GM23338 (cell line): ENCODE data around the gene PPFIA1. TPM values are rescaled to one million over a fixed set of nuclear protein-coding genes. Genes with fewer than 3 reads are reported as not detected.

ENCODE experiments used
- ATAC-seq: fragments of 200-7000 bp; cut with Tn5 transposase; 3 replicates; pipeline ENCODE4 v1.9.1; 2020
- DNase-seq: peaks from one replicate; pipeline ENCODE4 v3.0.0-alpha.2; 2015; ENCODE audit warnings: low spot score
- H2AFZ ChIP-seq: fragments of 200-600 bp; sonication (generic); 2 replicates; pipeline ENCODE4 v1.8.0; 2016; ENCODE audit warnings: antibody characterized with exemption, mild to moderate bottlenecking, moderate library complexity
- H3F3A ChIP-seq: fragments of 200-600 bp; sonication (generic); replicated peaks from 2 replicates; pipeline ENCODE4 v1.8.0; 2017; ENCODE audit warnings: antibody characterized with exemption, mixed run types, low read depth
- H3K27ac ChIP-seq: fragments of 200-600 bp; sonication (generic); 2 replicates; pipeline ENCODE4 v1.6.1; 2016; ENCODE audit warnings: low read depth
- H3K27me3 ChIP-seq: fragments of 200-600 bp; sonication (generic); 2 replicates; pipeline ENCODE4 v1.8.0; 2016; ENCODE audit warnings: mild to moderate bottlenecking, mixed run types, moderate library complexity; ENCODE audit not compliant: insufficient read depth
- H3K36me3 ChIP-seq: fragments of 200-600 bp; sonication (generic); 2 replicates; pipeline ENCODE4 v1.8.0; 2016; ENCODE audit warnings: mild to moderate bottlenecking; ENCODE audit not compliant: insufficient read depth
- H3K4me1 ChIP-seq: fragments of 200-600 bp; sonication (generic); 2 replicates; pipeline ENCODE4 v1.8.0; 2016; ENCODE audit warnings: mild to moderate bottlenecking, moderate library complexity; ENCODE audit not compliant: insufficient read depth
- H3K4me2 ChIP-seq: fragments of 200-600 bp; sonication (generic); 2 replicates; pipeline ENCODE4 v1.7.1; 2017; ENCODE audit warnings: mixed run types
- H3K4me3 ChIP-seq: fragments of 200-600 bp; sonication (generic); 2 replicates; pipeline ENCODE4 v1.6.1; 2016; ENCODE audit warnings: mixed run types
- H3K79me2 ChIP-seq: fragments of 200-600 bp; sonication (generic); replicated peaks from 2 replicates; pipeline ENCODE4 v1.8.0; 2017; ENCODE audit warnings: mild to moderate bottlenecking; ENCODE audit not compliant: insufficient read depth
- H3K9me2 ChIP-seq: fragments of 200-600 bp; sonication (generic); 2 replicates; pipeline ENCODE4 v1.8.0; 2017; ENCODE audit not compliant: insufficient read depth
- H4K20me1 ChIP-seq: fragments of 200-600 bp; sonication (generic); replicated peaks from 2 replicates; pipeline ENCODE4 v1.8.0; 2017; ENCODE audit warnings: mild to moderate bottlenecking; ENCODE audit not compliant: insufficient read depth
- H3K27ac Mint-ChIP-seq: 2 replicates; pipeline ENCODE4 v1.8.0; 2020; ENCODE audit warnings: inconsistent platforms, mild to moderate bottlenecking, moderate library complexity, mixed read lengths
- H3K27me3 Mint-ChIP-seq: 3 replicates; pipeline ENCODE4 v1.8.0; 2022; ENCODE audit warnings: low read depth, mild to moderate bottlenecking, moderate library complexity, mixed read lengths, inconsistent platforms; ENCODE audit not compliant: insufficient read depth, poor library complexity
- H3K36me3 Mint-ChIP-seq: 3 replicates; pipeline ENCODE4 v1.8.0; 2021; ENCODE audit warnings: low read depth, mild to moderate bottlenecking, inconsistent platforms, moderate library complexity, mixed read lengths
- H3K4me1 Mint-ChIP-seq: 3 replicates; pipeline ENCODE4 v1.8.0; 2020; ENCODE audit warnings: mild to moderate bottlenecking, inconsistent platforms, mixed read lengths
- H3K4me3 Mint-ChIP-seq: 3 replicates; pipeline ENCODE4 v1.8.0; 2021; ENCODE audit warnings: moderate library complexity, mild to moderate bottlenecking, inconsistent platforms, mixed read lengths
- H3K9me3 Mint-ChIP-seq: 3 replicates; pipeline ENCODE4 v1.8.0; 2020; ENCODE audit warnings: moderate library complexity, mild to moderate bottlenecking, inconsistent platforms, mixed read lengths
- CREB1 ChIP-seq: fragments of 250-450 bp; sonication (Bioruptor Pico); IDR thresholded peaks from 2 replicates; pipeline ENCODE4 v1.5.0; 2020; ENCODE audit warnings: low read depth, mild to moderate bottlenecking, moderate library complexity
- EZH2 ChIP-seq: fragments of 200-600 bp; sonication (generic); IDR thresholded peaks from one replicate; pipeline ENCODE4 v1.8.0; 2017; ENCODE audit warnings: antibody characterized with exemption, mild to moderate bottlenecking, low read depth; ENCODE audit not compliant: unreplicated experiment
- NANOG ChIP-seq: IDR thresholded peaks from 2 replicates; pipeline ENCODE4 v1.6.1; 2016; ENCODE audit warnings: antibody characterized with exemption, borderline replicate concordance
- ZNF114 ChIP-seq: fragments of 250-450 bp; sonication (Bioruptor Pico); IDR thresholded peaks from 2 replicates; pipeline ENCODE4 v1.5.0; 2020; ENCODE audit warnings: mild to moderate bottlenecking, moderate library complexity
- ZNF331 ChIP-seq: fragments of 250-450 bp; sonication (Bioruptor Pico); IDR thresholded peaks from 2 replicates; pipeline ENCODE4 v1.5.0; 2020; ENCODE audit warnings: low read depth, mild to moderate bottlenecking, moderate library complexity
- polyA plus RNA-seq: library from polyadenylated mRNA; unstranded; fragments of >200 nt; fragmentation: Nextera tagmentation; extraction: Ambion mirVana; gene quantifications from 2 replicates; pipeline ENCODE4 v1.2.1, GENCODE V29; 2016
- total RNA-seq: library from RNA; depleted of rRNA; stranded (reverse); fragments of >200 nt; shearing (Covaris generic); gene quantifications from 2 replicates; pipeline ENCODE4 v1.2.3, GENCODE V29; 2014
- TF ChIP-seq, protein P1 (sequence below): fragments of 250-450 bp; sonication (Bioruptor Pico); IDR thresholded peaks from 2 replicates; pipeline ENCODE4 v1.5.0; 2020; ENCODE audit warnings: mild to moderate bottlenecking, moderate library complexity

Gene PPFIA1
- total and polyA plus RNA-seq, 2 experiments from 2014 or later = 41.7 to 62.0 TPM

DNA sequence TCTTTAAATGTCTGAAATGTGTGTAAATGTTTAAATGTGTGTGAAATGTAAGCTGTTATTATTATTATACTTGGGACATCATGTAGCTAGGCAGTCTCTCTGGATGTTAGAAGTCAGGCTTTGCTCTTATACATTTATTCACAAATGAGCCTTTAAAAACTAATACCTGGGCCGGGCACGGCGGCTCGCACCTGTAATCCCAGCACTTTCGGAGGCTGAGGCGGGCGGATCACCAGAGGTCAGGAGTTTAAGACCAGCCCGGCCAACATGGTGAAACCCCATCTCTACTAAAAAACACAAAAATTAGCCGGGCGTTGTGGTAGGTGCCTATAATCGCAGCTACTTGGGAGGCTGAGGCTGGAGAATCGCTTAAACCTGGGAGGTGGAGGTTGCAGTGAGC lies 106.1 kb downstream of the PPFIA1 start (continued):
- TF ChIP-seq, protein P1, sequence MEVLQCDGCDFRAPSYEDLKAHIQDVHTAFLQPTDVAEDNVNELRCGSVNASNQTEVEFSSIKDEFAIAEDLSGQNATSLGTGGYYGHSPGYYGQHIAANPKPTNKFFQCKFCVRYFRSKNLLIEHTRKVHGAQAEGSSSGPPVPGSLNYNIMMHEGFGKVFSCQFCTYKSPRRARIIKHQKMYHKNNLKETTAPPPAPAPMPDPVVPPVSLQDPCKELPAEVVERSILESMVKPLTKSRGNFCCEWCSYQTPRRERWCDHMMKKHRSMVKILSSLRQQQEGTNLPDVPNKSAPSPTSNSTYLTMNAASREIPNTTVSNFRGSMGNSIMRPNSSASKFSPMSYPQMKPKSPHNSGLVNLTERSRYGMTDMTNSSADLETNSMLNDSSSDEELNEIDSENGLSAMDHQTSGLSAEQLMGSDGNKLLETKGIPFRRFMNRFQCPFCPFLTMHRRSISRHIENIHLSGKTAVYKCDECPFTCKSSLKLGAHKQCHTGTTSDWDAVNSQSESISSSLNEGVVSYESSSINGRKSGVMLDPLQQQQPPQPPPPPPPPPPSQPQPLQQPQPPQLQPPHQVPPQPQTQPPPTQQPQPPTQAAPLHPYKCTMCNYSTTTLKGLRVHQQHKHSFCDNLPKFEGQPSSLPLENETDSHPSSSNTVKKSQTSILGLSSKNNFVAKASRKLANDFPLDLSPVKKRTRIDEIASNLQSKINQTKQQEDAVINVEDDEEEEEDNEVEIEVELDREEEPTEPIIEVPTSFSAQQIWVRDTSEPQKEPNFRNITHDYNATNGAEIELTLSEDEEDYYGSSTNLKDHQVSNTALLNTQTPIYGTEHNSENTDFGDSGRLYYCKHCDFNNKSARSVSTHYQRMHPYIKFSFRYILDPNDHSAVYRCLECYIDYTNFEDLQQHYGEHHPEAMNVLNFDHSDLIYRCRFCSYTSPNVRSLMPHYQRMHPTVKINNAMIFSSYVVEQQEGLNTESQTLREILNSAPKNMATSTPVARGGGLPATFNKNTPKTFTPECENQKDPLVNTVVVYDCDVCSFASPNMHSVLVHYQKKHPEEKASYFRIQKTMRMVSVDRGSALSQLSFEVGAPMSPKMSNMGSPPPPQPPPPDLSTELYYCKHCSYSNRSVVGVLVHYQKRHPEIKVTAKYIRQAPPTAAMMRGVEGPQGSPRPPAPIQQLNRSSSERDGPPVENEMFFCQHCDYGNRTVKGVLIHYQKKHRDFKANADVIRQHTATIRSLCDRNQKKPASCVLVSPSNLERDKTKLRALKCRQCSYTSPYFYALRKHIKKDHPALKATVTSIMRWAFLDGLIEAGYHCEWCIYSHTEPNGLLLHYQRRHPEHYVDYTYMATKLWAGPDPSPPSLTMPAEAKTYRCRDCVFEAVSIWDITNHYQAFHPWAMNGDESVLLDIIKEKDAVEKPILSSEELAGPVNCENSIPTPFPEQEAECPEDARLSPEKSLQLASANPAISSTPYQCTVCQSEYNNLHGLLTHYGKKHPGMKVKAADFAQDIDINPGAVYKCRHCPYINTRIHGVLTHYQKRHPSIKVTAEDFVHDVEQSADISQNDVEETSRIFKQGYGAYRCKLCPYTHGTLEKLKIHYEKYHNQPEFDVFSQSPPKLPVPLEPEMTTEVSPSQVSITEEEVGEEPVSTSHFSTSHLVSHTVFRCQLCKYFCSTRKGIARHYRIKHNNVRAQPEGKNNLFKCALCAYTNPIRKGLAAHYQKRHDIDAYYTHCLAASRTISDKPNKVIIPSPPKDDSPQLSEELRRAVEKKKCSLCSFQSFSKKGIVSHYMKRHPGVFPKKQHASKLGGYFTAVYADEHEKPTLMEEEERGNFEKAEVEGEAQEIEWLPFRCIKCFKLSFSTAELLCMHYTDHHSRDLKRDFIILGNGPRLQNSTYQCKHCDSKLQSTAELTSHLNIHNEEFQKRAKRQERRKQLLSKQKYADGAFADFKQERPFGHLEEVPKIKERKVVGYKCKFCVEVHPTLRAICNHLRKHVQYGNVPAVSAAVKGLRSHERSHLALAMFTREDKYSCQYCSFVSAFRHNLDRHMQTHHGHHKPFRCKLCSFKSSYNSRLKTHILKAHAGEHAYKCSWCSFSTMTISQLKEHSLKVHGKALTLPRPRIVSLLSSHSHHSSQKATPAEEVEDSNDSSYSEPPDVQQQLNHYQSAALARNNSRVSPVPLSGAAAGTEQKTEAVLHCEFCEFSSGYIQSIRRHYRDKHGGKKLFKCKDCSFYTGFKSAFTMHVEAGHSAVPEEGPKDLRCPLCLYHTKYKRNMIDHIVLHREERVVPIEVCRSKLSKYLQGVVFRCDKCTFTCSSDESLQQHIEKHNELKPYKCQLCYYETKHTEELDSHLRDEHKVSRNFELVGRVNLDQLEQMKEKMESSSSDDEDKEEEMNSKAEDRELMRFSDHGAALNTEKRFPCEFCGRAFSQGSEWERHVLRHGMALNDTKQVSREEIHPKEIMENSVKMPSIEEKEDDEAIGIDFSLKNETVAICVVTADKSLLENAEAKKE (CRISPR knock-in tag) = no peak
- TF ChIP-seq ZNF331 (no peak), EZH2 (no peak), ZNF114 (CRISPR knock-in tag) (no peak), NANOG (no peak)

- Histone ChIP-seq H3K4me2 (no peak overlapping the region), H3K4me1 (peaks cover 12% of the 10 kb centered on the region), H3K27me3 (no peaks in the 10 kb centered on the region), H3K9me2 (no peaks in the 10 kb centered on the region), H3K36me3 (peaks cover 43% of the 10 kb centered on the region), H3K27ac (no peak overlapping the region), H4K20me1 (peaks cover 15% of the 10 kb centered on the region; the same call in 1 of the 2 replicates), H3F3A (0 out of 2 replicates have a peak, but pooled peaks cover 4% of the 10 kb centered on the region), H3K4me3 (no peak overlapping the region), H3K79me2 (no peaks in the 10 kb centered on the region), H2AFZ (no peak overlapping the region)
- H3K27me3 Mint-ChIP-seq = peaks cover 9% of the 10 kb centered on the region
- peaks cover 15% of the 10 kb centered on the region for H3K4me1 Mint-ChIP-seq
- TF ChIP-seq, protein P1 (CRISPR knock-in tag) = no peak
- TF ChIP-seq CREB1 (CRISPR knock-in tag) = no peak
- TF ChIP-seq NANOG = no peak
- no peak overlapping the region for H3K4me3 Mint-ChIP-seq
- no peak overlapping the region for H3K27ac Mint-ChIP-seq
- H3K36me3 Mint-ChIP-seq = peaks cover 59% of the 10 kb centered on the region
- ATAC-seq = no peak
- no peak for DNase-seq
- no peaks in the 10 kb centered on the region; the same call in 2 of the 3 replicates for H3K9me3 Mint-ChIP-seq
Observed at GRCh38 chr11:70377645-70378044, 107.2 kb downstream of the PPFIA1 start.
